ENCODE results near the gene PLCH2. TPM values are rescaled to one million over a fixed set of nuclear protein-coding genes. Genes with fewer than 3 reads are reported as not detected.

The PLCH2 gene
- total RNA-seq, 1 donor from 2014 or later = 61.4 TPM

DNA sequence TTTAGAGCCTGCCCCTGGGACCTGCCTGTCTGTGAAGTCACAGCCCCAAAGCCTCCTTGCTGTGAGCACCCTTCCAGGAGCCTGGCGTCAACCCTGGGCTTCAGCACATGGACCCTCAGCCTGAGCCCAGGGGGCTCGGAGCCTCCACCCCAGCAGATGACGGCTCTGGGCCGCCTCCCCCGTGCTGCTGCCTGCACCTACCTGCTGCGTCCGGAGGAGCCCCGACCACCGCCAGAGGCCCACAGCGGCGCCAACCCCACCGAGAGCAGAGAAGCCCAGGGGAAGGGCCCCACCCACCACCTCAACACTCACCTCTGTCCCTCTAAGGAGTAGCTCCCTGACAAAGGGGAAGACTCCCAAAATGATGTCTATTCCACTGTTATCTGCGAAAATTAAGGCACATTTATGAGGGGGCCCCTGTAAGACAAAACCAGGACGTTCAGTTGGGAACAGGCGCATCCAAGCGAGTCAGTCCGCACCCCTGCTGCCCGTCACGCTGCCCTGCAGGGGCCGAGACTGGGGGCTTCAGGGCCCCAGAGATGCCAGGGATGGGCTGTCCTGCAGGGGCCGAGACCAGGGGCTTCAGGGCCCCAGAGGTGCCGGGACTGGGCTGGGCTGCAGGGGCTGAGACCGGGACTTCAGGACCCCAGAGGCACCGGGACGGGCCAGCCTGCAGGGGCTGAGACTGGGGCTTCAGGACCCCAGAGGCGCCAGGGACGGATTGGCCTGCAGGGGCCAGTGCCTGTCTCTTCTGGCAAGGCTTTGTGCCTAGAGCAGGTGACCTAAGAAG is 34.5 kb downstream of the PLCH2 start:
- Mint-ChIP-seq H3K4me1 (ENCODE audit: low read depth, unreplicated experiment) (peaks cover 2% of the 10 kb centered on the region), H3K27ac (ENCODE audit: unreplicated experiment) (no peak overlapping the region), H3K27me3 (ENCODE audit: unreplicated experiment) (peaks cover 2% of the 10 kb centered on the region), H3K9me3 (ENCODE audit: unreplicated experiment) (peaks cover 1% of the 10 kb centered on the region), H3K4me3 (ENCODE audit: unreplicated experiment) (no peak overlapping the region), H3K36me3 (ENCODE audit: unreplicated experiment) (no peaks in the 10 kb centered on the region)
- TF ChIP-seq, protein P1, sequence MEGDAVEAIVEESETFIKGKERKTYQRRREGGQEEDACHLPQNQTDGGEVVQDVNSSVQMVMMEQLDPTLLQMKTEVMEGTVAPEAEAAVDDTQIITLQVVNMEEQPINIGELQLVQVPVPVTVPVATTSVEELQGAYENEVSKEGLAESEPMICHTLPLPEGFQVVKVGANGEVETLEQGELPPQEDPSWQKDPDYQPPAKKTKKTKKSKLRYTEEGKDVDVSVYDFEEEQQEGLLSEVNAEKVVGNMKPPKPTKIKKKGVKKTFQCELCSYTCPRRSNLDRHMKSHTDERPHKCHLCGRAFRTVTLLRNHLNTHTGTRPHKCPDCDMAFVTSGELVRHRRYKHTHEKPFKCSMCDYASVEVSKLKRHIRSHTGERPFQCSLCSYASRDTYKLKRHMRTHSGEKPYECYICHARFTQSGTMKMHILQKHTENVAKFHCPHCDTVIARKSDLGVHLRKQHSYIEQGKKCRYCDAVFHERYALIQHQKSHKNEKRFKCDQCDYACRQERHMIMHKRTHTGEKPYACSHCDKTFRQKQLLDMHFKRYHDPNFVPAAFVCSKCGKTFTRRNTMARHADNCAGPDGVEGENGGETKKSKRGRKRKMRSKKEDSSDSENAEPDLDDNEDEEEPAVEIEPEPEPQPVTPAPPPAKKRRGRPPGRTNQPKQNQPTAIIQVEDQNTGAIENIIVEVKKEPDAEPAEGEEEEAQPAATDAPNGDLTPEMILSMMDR (IDR thresholded peaks at IDR 0.05; ENCODE audit: partially characterized antibody, unreplicated experiment) = no peak
- no peak for DNase-seq

DNA sequence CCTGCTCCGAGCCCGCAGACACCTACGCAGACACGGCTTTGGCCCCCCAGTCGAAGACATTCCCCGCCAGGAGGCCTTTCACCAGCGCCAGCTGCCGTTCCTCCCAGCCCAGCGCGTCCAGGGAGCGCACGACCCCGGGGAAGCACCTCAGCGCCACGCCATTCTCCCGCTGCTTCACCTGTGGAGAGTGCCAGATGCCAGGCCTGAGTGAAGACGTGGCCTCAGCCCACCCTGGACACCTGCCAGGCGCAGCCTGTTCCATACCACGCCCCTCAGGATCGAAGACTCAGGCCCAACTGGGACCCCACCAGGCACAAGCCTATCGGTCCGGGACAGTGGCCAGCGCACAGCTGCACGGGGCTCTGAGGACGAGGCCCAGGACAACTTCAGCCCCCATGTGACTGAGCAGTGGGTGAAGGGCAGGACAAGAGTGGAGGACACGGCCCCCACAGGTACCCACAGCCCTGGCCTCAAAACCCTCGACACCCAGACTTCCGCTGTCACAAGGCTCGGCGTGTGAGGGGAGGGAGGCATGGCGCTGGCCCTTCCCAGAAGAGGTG is 36.9 kb downstream of the PLCH2 start:
- TF ChIP-seq, protein P1 (IDR thresholded peaks at IDR 0.05; ENCODE audit: partially characterized antibody, unreplicated experiment) = no peak
- Mint-ChIP-seq H3K4me1 (ENCODE audit: low read depth, unreplicated experiment) (peaks cover 2% of the 10 kb centered on the region), H3K27me3 (ENCODE audit: unreplicated experiment) (peaks cover 6% of the 10 kb centered on the region), H3K9me3 (ENCODE audit: unreplicated experiment) (no peaks in the 10 kb centered on the region), H3K27ac (ENCODE audit: unreplicated experiment) (no peak overlapping the region), H3K4me3 (ENCODE audit: unreplicated experiment) (no peak overlapping the region), H3K36me3 (ENCODE audit: unreplicated experiment) (no peaks in the 10 kb centered on the region)
- no peak for DNase-seq

DNA sequence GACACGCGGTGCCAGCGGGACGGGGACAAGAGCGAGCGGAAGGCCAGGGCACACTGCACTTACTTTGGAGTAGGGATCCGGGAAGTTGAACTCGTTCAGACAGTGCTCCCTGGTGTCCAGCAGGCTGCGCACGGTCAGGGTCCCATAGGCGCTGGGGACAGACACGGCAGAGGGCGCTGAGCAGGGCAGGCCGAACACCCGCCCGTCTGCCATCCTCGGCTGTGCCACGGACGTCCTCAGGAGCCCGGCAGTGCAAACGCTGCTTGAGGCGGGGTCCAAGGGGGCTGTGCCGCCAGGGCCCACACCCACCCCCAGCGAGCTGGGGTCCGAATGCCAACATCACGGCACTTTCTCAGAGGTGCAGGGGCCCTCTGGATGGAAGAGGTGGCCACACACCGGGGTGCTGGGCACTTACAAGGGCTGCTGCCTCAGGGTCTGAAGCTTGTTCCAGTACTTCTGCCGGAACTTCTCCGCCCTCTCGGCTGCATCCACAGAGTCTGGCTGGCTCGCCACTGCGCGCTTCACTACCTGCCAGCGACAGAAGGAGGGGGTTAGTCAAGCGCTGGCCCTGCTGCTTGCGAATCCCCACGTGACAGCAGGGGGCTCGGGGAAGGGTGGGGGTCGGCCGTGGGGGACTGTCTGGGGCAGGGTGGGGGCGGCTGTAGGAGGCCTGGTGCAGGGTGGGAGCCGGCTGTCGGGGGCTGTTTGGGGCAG is 38.0 kb downstream of the PLCH2 start:
- H3K36me3 Mint-ChIP-seq (ENCODE audit: unreplicated experiment) = no peaks in the 10 kb centered on the region
- TF ChIP-seq, protein P1 (IDR thresholded peaks at IDR 0.05; ENCODE audit: partially characterized antibody, unreplicated experiment) = no peak
- no peak overlapping the region for H3K27ac Mint-ChIP-seq (ENCODE audit: unreplicated experiment)
- no peak overlapping the region for H3K4me3 Mint-ChIP-seq (ENCODE audit: unreplicated experiment)
- H3K27me3 Mint-ChIP-seq (ENCODE audit: unreplicated experiment) = peaks cover 4% of the 10 kb centered on the region
- no peaks in the 10 kb centered on the region for H3K9me3 Mint-ChIP-seq (ENCODE audit: unreplicated experiment)
- DNase-seq = no peak
- peaks cover 2% of the 10 kb centered on the region for H3K4me1 Mint-ChIP-seq (ENCODE audit: low read depth, unreplicated experiment)

DNA sequence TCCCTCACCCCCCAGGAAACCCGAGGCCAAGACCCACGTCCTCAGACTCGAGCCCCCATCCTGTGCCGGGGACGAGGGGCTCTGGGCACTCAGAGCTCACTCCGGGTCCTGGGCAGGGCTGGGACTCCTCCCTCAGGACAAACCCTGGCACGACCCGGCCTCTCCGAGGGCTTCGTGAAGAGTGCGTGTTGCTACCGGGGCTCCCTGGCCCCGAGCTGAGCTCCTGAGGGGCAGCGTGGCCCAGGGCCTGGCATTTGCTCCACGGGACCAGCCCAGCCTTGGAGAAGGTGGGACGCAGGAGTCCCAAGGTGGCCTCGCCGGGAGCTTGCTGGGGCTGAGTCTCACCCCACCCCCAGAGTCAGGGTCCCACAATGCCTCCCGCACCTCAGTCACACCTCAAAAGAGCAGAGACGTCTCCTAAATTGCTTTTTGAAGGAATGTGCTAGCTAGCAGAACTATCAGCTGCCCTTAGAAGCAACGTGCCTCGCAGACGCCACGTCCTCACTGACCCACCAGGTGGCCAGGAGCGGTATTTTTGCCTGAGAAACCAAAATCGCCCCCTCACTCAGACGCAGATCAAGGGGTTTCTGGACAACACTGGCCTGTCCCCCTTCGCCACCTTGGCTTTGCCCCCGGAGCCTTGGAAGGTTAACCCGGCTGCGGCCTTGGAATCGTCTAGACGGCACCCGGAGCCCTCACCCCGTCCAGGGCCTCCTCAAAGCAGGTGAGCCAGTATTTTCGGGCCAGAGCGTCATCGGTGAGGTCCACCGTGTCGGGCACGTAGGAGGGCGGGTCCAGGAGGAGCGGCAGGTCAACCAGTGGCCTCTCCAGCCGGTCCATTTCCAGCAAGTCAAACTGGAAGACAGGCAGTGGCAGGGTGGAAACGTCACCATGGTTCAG is 39.0 kb downstream of the PLCH2 start:
- H3K9me3 Mint-ChIP-seq (ENCODE audit: unreplicated experiment) = no peaks in the 10 kb centered on the region
- no peaks in the 10 kb centered on the region for H3K36me3 Mint-ChIP-seq (ENCODE audit: unreplicated experiment)
- H3K27me3 Mint-ChIP-seq (ENCODE audit: unreplicated experiment) = peaks cover 4% of the 10 kb centered on the region
- no peak for DNase-seq
- no peak overlapping the region for H3K27ac Mint-ChIP-seq (ENCODE audit: unreplicated experiment)
- no peak overlapping the region for H3K4me3 Mint-ChIP-seq (ENCODE audit: unreplicated experiment)
- TF ChIP-seq, protein P1 (IDR thresholded peaks at IDR 0.05; ENCODE audit: partially characterized antibody, unreplicated experiment) = peak; percentile 38
- H3K4me1 Mint-ChIP-seq (ENCODE audit: low read depth, unreplicated experiment) = peaks cover 2% of the 10 kb centered on the region
